HUES64 (cell line): Measurements from ENCODE around the gene PLAAT5.
"Not testable (repeated sequence)": the region's sequence is repeated elsewhere in the genome, so short reads cannot be mapped to it uniquely, and the experiment has no call there.

Experiments
- H3K27ac ChIP-seq: 2 replicates; pipeline ENCODE4 v1.7.0; 2013; ENCODE audit warnings: low read depth, low read length, inconsistent platforms
- H3K27me3 ChIP-seq: 2 replicates; pipeline ENCODE4 v1.6.1; 2013; ENCODE audit warnings: mild to moderate bottlenecking, low read length; ENCODE audit not compliant: insufficient read depth
- H3K36me3 ChIP-seq: 2 replicates; pipeline ENCODE4 v1.6.1; 2013; ENCODE audit warnings: mild to moderate bottlenecking, low read length; ENCODE audit not compliant: insufficient read depth
- H3K4me1 ChIP-seq: 2 replicates; pipeline ENCODE4 v1.6.1; 2013; ENCODE audit warnings: mild to moderate bottlenecking, low read length, moderate library complexity; ENCODE audit not compliant: insufficient read depth
- H3K4me3 ChIP-seq: 2 replicates; pipeline ENCODE4 v1.5.1; 2013; ENCODE audit warnings: mild to moderate bottlenecking, low read length, moderate library complexity
- H3K9ac ChIP-seq: 2 replicates; pipeline ENCODE4 v1.6.1; 2013; ENCODE audit warnings: mild to moderate bottlenecking, low read depth, low read length
- H3K9me3 ChIP-seq: 2 replicates; pipeline ENCODE4 v1.6.1; 2013; ENCODE audit warnings: low read depth, low read length; ENCODE audit not compliant: insufficient read depth
- WGBS: fragments of 150-250, 120-280 bp; methylation state at CpG from one replicate; pipeline ENCODE4 v1.1.7; 2013; ENCODE audit warnings: missing lambda C conversion rate; 5-methylcytosine and 5-hydroxymethylcytosine counted together

Gene PLAAT5

GRCh38 chr11:63435831-63436230 lies 55.1 kb downstream of the PLAAT5 start:
- not testable (repeated sequence) for H3K4me3 ChIP-seq, H3K4me1 ChIP-seq, H3K9ac ChIP-seq, H3K9me3 ChIP-seq, H3K36me3 ChIP-seq, H3K27me3 ChIP-seq, H3K27ac ChIP-seq
- 45% methylated on average over 4 of the region's 4 CpGs for WGBS

- not testable (repeated sequence) for H3K27ac ChIP-seq, H3K4me1 ChIP-seq, H3K9ac ChIP-seq, H3K9me3 ChIP-seq, H3K4me3 ChIP-seq, H3K36me3 ChIP-seq, H3K27me3 ChIP-seq
- 85% methylated on average over 19 of the region's 22 CpGs for WGBS
Measured at GRCh38 chr11:63435351-63435750, 55.6 kb downstream of the PLAAT5 start.

GRCh38 chr11:63430731-63431130 lies 60.2 kb downstream of the PLAAT5 start:
- H3K27ac ChIP-seq, H3K9ac ChIP-seq, H3K36me3 ChIP-seq, H3K9me3 ChIP-seq, H3K27me3 ChIP-seq, H3K4me1 ChIP-seq, H3K4me3 ChIP-seq: not testable (repeated sequence)
- 77% methylated on average over 2 of the region's 2 CpGs for WGBS

GRCh38 chr11:63427971-63428508 lies 62.9 kb downstream of the PLAAT5 start:
- no peaks in the 10 kb centered on the region for H3K4me1 ChIP-seq
- no peak overlapping the region for H3K4me3 ChIP-seq
- 0 out of 2 replicates have a peak, but pooled peaks cover 2% of the 10 kb centered on the region for H3K9me3 ChIP-seq
- no peaks in the 10 kb centered on the region for H3K36me3 ChIP-seq
- no peaks in the 10 kb centered on the region for H3K27me3 ChIP-seq
- WGBS: 93% methylated on average over 2 of the region's 2 CpGs
- no peak overlapping the region for H3K9ac ChIP-seq
- no peak overlapping the region for H3K27ac ChIP-seq

GRCh38 chr11:63417174-63417852 lies 73.7 kb downstream of the PLAAT5 start:
- Histone ChIP-seq H3K4me3 (no peak overlapping the region), H3K27me3 (no peaks in the 10 kb centered on the region), H3K4me1 (peaks cover 2% of the 10 kb centered on the region; the same call in 1 of the 2 replicates), H3K9me3 (peaks cover 14% of the 10 kb centered on the region), H3K9ac (no peak overlapping the region), H3K36me3 (no peaks in the 10 kb centered on the region), H3K27ac (no peak overlapping the region)
- WGBS: 63% methylated on average over 2 of the region's 2 CpGs
